K562 (cell line): ENCODE results near the gene TMEM178A. TPM values are rescaled to one million over a fixed set of nuclear protein-coding genes. Genes with fewer than 3 reads are reported as not detected.

ENCODE experiments used
- ATAC-seq: fragments of 200-7000 bp; cut with Tn5 transposase; 3 replicates; pipeline ENCODE4 v1.9.1; 2020; ENCODE audit warnings: moderate library complexity
- BruUV-seq: library from RNA; stranded (reverse); fragments of 400-500 nt; replicated peaks from 2 replicates; lab custom pipeline; 2021; lab: Mats Ljungman, UMichigan
- CTCF ChIA-PET: fragments of 300-600 bp; formaldehyde crosslinking; extraction: SDS; loops from one replicate; lab custom pipeline; 2021; ENCODE audit warnings: low intra/inter-chr PET ratio; lab: Yijun Ruan, JAX
- POLR2A ChIA-PET: fragments of 300-600, 350-650 bp; sonication (Branson Sonifier 250); formaldehyde crosslinking; extraction: SDS; loops from one replicate; lab custom pipeline; 2021; ENCODE audit warnings: antibody characterized with exemption, inconsistent platforms; lab: Yijun Ruan, JAX
- DNase-seq, 4 experiments: peaks; one replicate each; pipeline versions ENCODE4 v3.0.0 to v3.0.0-alpha.2; 2011 to 2018; ENCODE audit warnings: low spot score in 3 of 4, mixed read lengths in 3 of 4; ENCODE audit errors: extremely low read depth in 1 of 4
- FAIRE-seq: peaks from 2 replicates; lab custom pipeline; 2011; peaks lifted over from hg19 to GRCh38; lab: Jason Lieb, UNC
- H2AFZ ChIP-seq: 2 replicates; pipeline ENCODE4 v1.6.0; 2011; ENCODE audit warnings: low read depth, low read length, control low read depth, inconsistent platforms
- H3K27ac ChIP-seq: fragments of 200-600 bp; 3 replicates; pipeline ENCODE4 v1.8.0; 2011; ENCODE audit warnings: low read depth, mild to moderate bottlenecking, control low read depth, inconsistent platforms, low read length, moderate library complexity, mixed read lengths; ENCODE audit errors: extremely low read depth
- H3K27me3 ChIP-seq, 2 experiments: fragments of 300-600 bp in 1 of 2; 2 replicates in 1 of 2; 3 replicates in 1 of 2; pipeline versions ENCODE4 v1.6.0 to v1.8.0; 2011; ENCODE audit warnings: inconsistent platforms in 2 of 2, low read length in 2 of 2, mild to moderate bottlenecking in 1 of 2, mixed read lengths in 1 of 2, moderate library complexity in 1 of 2; ENCODE audit not compliant: control insufficient read depth in 2 of 2, insufficient read depth in 2 of 2
- H3K36me3 ChIP-seq: fragments of 300-600 bp; 3 replicates; pipeline ENCODE4 v1.8.0; 2011; ENCODE audit warnings: mild to moderate bottlenecking, low read length, inconsistent platforms; ENCODE audit not compliant: control insufficient read depth, insufficient read depth
- H3K4me1 ChIP-seq, 2 experiments: fragments of 200-600 bp in 1 of 2; replicated peaks in 1 of 2; 2 replicates in 1 of 2; 3 replicates in 1 of 2; pipeline versions ENCODE4 v1.5.1 to v1.8.0; 2011; ENCODE audit warnings: inconsistent platforms in 2 of 2, low read length in 2 of 2, mild to moderate bottlenecking in 1 of 2, mixed read lengths in 1 of 2, moderate library complexity in 1 of 2; ENCODE audit not compliant: control insufficient read depth in 2 of 2, insufficient read depth in 2 of 2
- H3K4me2 ChIP-seq: 2 replicates; pipeline ENCODE4 v1.6.1; 2011; ENCODE audit warnings: low read length, control low read depth, inconsistent platforms, mixed read lengths; ENCODE audit not compliant: insufficient read depth
- H3K4me3 ChIP-seq: fragments of 200-600 bp; sonication (generic), shearing (Covaris generic); 2 replicates; pipeline ENCODE4 v1.5.1; 2016; ENCODE audit warnings: control low read depth, inconsistent platforms
- H3K79me2 ChIP-seq: fragments of 200-600 bp; 3 replicates; pipeline ENCODE4 v1.8.0; 2011; ENCODE audit warnings: low read length, inconsistent platforms; ENCODE audit not compliant: control insufficient read depth, insufficient read depth
- H3K9ac ChIP-seq, 2 experiments: 2 replicates each; pipeline versions ENCODE4 v1.6.0 to v1.6.1; 2011; ENCODE audit warnings: low read depth in 2 of 2, low read length in 2 of 2, control low read depth in 1 of 2, inconsistent platforms in 1 of 2, mild to moderate bottlenecking in 1 of 2, mixed read lengths in 1 of 2; ENCODE audit not compliant: insufficient read depth in 1 of 2
- H3K9me1 ChIP-seq: one replicate; pipeline ENCODE4 v1.6.0; 2011; ENCODE audit warnings: inconsistent platforms, mild to moderate bottlenecking, low read length, moderate library complexity; ENCODE audit not compliant: control insufficient read depth, insufficient read depth
- H3K9me3 ChIP-seq: replicated peaks from 2 replicates; pipeline ENCODE4 v1.5.1; 2011; ENCODE audit warnings: low read depth, low read length, inconsistent platforms; ENCODE audit not compliant: control insufficient read depth, insufficient read depth
- H4K20me1 ChIP-seq: replicated peaks from 2 replicates; pipeline ENCODE4 v1.6.1; 2011; ENCODE audit warnings: low read length, inconsistent platforms, mixed read lengths; ENCODE audit not compliant: control insufficient read depth, insufficient read depth
- POLR2G ChIP-seq: fragments of 200-400 bp; formaldehyde crosslinking; IDR thresholded peaks from 2 replicates; pipeline ENCODE4 v1.6.1; 2017; ENCODE audit warnings: low read depth, mild to moderate bottlenecking, antibody characterized with exemption, low read length, moderate library complexity
- U2AF1 ChIP-seq: fragments of 200-400 bp; formaldehyde crosslinking; optimal IDR thresholded peaks from 2 replicates; pipeline ENCODE3; 2017; ENCODE audit warnings: mild to moderate bottlenecking, low read depth, low read length, moderate library complexity
- XRCC3 ChIP-seq: fragments of 450-650 bp; IDR thresholded peaks from 2 replicates; pipeline ENCODE4 v1.6.1; 2017; ENCODE audit warnings: mild to moderate bottlenecking, moderate library complexity
- ZNF23 ChIP-seq: fragments of 250-450 bp; sonication (Bioruptor Pico); IDR thresholded peaks from 2 replicates; pipeline ENCODE4 v1.4.0; 2020; ENCODE audit warnings: mild to moderate bottlenecking
- ZNF717 ChIP-seq: fragments of 250-450 bp; sonication (Bioruptor Pico); IDR thresholded peaks from 2 replicates; pipeline ENCODE4 v1.5.0; 2021
- WGBS: fragments of 100-300 bp; shearing (Covaris generic); methylation state at CpG from one replicate; pipeline ENCODE4 v1.1.6; 2016; ENCODE audit warnings: low coverage, mixed read lengths; ENCODE audit not compliant: insufficient coverage; ENCODE audit errors: missing lambda C conversion rate; 5-methylcytosine and 5-hydroxymethylcytosine counted together
- in situ Hi-C: fragments of 300-500 bp; cut with MboI; formaldehyde crosslinking; loops from 4 replicates; pipeline ENCODE4 v1.15.0; 2018; ENCODE audit warnings: inconsistent platforms, mixed read lengths
- intact Hi-C: fragments of 100-400 bp; cut with micrococcal nuclease; formaldehyde crosslinking; loops from 2 replicates; pipeline ENCODE4 v1.14.2; 2022
- polyA plus RNA-seq, 8 experiments: library from polyadenylated mRNA; depleted of rRNA in 4 of 8; stranded (reverse) in 5 of 8; unstranded in 3 of 8; fragments of >200 nt; fragmentation: Nextera tagmentation in 2 of 8; fragmentation: Illumina TruSeq in 1 of 8; extraction: Ambion mirVana in 2 of 8; extraction: Trizol in 1 of 8; gene quantifications; 2 replicates each; pipeline versions ENCODE4 v1.2.1 to v1.2.3, GENCODE V29; 2011 to 2014; ENCODE audit warnings: inconsistent platforms in 1 of 8, missing spikeins in 1 of 8
- total RNA-seq, 7 experiments: library from RNA; depleted of rRNA in 6 of 7; stranded (reverse); fragments of >200 nt in 6 of 7; fragmentation: Illumina TruSeq in 2 of 7; extraction: Trizol in 2 of 7; gene quantifications; 2 replicates each; pipeline versions ENCODE4 v1.2.1 to v1.2.3, GENCODE V29; 2011 to 2021; ENCODE audit warnings: low replicate concordance in 1 of 7
- TF ChIP-seq, protein P1 (sequence below): sonication (generic); formaldehyde crosslinking; IDR thresholded peaks from 2 replicates; pipeline ENCODE4 v1.8.1; 2023; ENCODE audit warnings: mild to moderate bottlenecking, missing genetic modification reagents
- TF ChIP-seq, protein P2 (sequence below): sonication (generic); formaldehyde crosslinking; IDR thresholded peaks from 2 replicates; pipeline ENCODE4 v1.4.0; 2020; ENCODE audit warnings: mild to moderate bottlenecking, missing genetic modification reagents

Gene TMEM178A
- total and polyA plus RNA-seq, 9 of the 15 experiments (the other 6 are each of a cell fraction or from before 2014, with no cell fraction given) = 0.04 to 0.17 TPM; not detected in 7

DNA sequence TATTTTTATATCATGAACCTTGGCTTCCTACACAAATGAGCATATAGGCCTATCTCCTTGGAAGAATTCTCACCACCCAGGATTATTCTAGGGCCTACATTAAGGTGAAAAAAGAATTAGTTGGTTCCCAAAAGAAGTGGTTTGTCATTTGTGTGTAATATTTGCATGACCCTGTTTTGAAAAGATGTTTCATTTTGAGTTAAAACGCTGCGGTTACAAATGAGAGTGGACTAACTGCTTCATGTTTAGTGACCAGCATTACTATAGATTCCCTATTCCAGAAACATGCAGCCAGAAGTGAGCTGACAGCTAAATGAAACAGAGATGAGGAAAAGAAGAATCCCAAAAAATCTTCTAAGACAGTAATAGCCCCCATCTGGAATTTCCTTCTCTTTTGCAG, 44.1 kb upstream of the TMEM178A start (continued):
- TF ChIP-seq XRCC3 (no peak), ZNF23 (CRISPR knock-in tag) (no peak)
- TF ChIP-seq, protein P1, sequence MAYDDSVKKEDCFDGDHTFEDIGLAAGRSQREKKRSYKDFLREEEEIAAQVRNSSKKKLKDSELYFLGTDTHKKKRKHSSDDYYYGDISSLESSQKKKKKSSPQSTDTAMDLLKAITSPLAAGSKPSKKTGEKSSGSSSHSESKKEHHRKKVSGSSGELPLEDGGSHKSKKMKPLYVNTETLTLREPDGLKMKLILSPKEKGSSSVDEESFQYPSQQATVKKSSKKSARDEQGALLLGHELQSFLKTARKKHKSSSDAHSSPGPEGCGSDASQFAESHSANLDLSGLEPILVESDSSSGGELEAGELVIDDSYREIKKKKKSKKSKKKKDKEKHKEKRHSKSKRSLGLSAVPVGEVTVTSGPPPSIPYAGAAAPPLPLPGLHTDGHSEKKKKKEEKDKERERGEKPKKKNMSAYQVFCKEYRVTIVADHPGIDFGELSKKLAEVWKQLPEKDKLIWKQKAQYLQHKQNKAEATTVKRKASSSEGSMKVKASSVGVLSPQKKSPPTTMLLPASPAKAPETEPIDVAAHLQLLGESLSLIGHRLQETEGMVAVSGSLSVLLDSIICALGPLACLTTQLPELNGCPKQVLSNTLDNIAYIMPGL = no peak

DNA sequence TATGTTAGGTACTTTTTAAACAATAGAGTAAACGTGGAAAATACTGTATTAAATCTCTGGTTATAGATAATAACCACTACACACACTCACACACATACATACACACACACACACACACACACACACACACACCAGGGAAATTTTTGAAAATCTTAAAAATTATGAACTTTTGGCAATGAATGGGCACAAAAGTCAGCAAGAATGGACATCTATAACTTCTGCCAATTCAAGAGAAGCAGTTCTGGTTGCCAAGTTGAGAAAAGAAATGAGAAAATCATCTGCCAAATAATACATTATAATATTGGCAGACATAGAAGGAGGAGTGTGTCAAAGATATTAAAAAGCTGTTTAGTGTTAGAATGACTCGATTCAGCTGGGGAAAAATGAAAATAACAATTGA, 42.9 kb upstream of the TMEM178A start:
- no TSS peak for BruUV-seq
- DNase-seq (no peak), FAIRE-seq (no peak), ATAC-seq (no peak)
- TF ChIP-seq U2AF1 (no peak), ZNF717 (CRISPR knock-in tag) (no peak), POLR2G (no peak)
- TF ChIP-seq, protein P2, sequence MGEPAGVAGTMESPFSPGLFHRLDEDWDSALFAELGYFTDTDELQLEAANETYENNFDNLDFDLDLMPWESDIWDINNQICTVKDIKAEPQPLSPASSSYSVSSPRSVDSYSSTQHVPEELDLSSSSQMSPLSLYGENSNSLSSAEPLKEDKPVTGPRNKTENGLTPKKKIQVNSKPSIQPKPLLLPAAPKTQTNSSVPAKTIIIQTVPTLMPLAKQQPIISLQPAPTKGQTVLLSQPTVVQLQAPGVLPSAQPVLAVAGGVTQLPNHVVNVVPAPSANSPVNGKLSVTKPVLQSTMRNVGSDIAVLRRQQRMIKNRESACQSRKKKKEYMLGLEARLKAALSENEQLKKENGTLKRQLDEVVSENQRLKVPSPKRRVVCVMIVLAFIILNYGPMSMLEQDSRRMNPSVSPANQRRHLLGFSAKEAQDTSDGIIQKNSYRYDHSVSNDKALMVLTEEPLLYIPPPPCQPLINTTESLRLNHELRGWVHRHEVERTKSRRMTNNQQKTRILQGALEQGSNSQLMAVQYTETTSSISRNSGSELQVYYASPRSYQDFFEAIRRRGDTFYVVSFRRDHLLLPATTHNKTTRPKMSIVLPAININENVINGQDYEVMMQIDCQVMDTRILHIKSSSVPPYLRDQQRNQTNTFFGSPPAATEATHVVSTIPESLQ (CRISPR knock-in tag) = no peak
- H3K36me3 ChIP-seq = no peaks in the 10 kb centered on the region
- POLR2A ChIA-PET = interaction anchor here (0.7 kb wide), 1 partner anchor 9 kb away, joined by 3 read pairs; no protein-coding TSS in a partner anchor
- peaks cover 13 to 14% of the 10 kb centered on the region in 2 experiments; a peak in 4 of 5 replicates for H3K27me3 ChIP-seq
- no peak overlapping the region for H3K9ac ChIP-seq
- H3K79me2 ChIP-seq = no peaks in the 10 kb centered on the region
- no peaks in the 10 kb centered on the region for H4K20me1 ChIP-seq
- H3K27ac ChIP-seq = no peak overlapping the region
- peaks cover 0 to 4% of the 10 kb centered on the region in 2 experiments; a peak in 3 of 5 replicates for H3K4me1 ChIP-seq
- H3K9me3 ChIP-seq = no peaks in the 10 kb centered on the region
- no peak overlapping the region for H2AFZ ChIP-seq
- in situ Hi-C loops (no loop called here), intact Hi-C loops (no loop called here)
- CTCF ChIA-PET = no interaction called here
- H3K4me2 ChIP-seq = no peak overlapping the region
- WGBS = 0% methylated on average over 2 of the region's 2 CpGs
- H3K4me3 ChIP-seq = no peak overlapping the region
- H3K9me1 ChIP-seq = no peaks in the 10 kb centered on the region
